DMS114 treated with DMSO at 0.1 percent for 48 hours (cell line): ENCODE data around the gene MAB21L4.

Experiments used
- DNase-seq: peaks from one replicate; lab custom pipeline; 2025; ENCODE audit not compliant: unreplicated experiment; lab: John Stamatoyannopoulos, UW

The MAB21L4 gene

GRCh38 chr2:240869109-240869955 lies 26.6 kb downstream of the MAB21L4 start:
- no peak for DNase-seq

GRCh38 chr2:240868286-240869108 lies 27.5 kb downstream of the MAB21L4 start, which contains the start of gene AGXT:
Gene AGXT, plus strand, starts transcription at chr2:240868824. Its CDS starts 42 bp downstream, at chr2:240868866.
- DNase-seq, result no peak

- DNase-seq, result no peak
Measured at GRCh38 chr2:240865391-240865790, 30.6 kb downstream of the MAB21L4 start.

- DNase-seq, result no peak
Measured at GRCh38 chr2:240864475-240864874, 31.5 kb downstream of the MAB21L4 start.

GRCh38 chr2:240861547-240861946 lies 34.4 kb downstream of the MAB21L4 start:
- DNase-seq, result no peak

GRCh38 chr2:240858871-240859270 lies 37.1 kb downstream of the MAB21L4 start:
- no peak for DNase-seq

GRCh38 chr2:240858321-240858720 lies 37.6 kb downstream of the MAB21L4 start:
- no peak for DNase-seq

GRCh38 chr2:240857039-240858008 lies 38.6 kb downstream of the MAB21L4 start:
- DNase-seq, result no peak

GRCh38 chr2:240856151-240856980 lies 39.6 kb downstream of the MAB21L4 start:
- no peak for DNase-seq

GRCh38 chr2:240855670-240856069 lies 40.3 kb downstream of the MAB21L4 start:
- no peak for DNase-seq

- DNase-seq, result no peak
Measured at GRCh38 chr2:240852671-240853314, 43.2 kb downstream of the MAB21L4 start.

- peak; percentile 61 for DNase-seq
Measured at GRCh38 chr2:240851078-240851991, 44.6 kb downstream of the MAB21L4 start.

GRCh38 chr2:240850756-240851077 lies 45.2 kb downstream of the MAB21L4 start:
- DNase-seq, result no peak

- no peak for DNase-seq
Measured at GRCh38 chr2:240850026-240850425, 45.9 kb downstream of the MAB21L4 start.

- no peak for DNase-seq
Measured at GRCh38 chr2:240848900-240849680, 46.9 kb downstream of the MAB21L4 start.

- no peak for DNase-seq
Measured at GRCh38 chr2:240847817-240848216, 48.1 kb downstream of the MAB21L4 start.

- no peak for DNase-seq
Measured at GRCh38 chr2:240846873-240847595, 48.9 kb downstream of the MAB21L4 start.
